ENCODE measurements around the gene WDR72. TPM values are rescaled to one million over a fixed set of nuclear protein-coding genes. Genes with fewer than 3 reads are reported as not detected.

The WDR72 gene
- total and polyA plus RNA-seq, 2 of the 4 experiments (the other 2 are of a cell fraction) = not detected

GRCh38 chr15:53644660-53645059 is 114.8 kb downstream of the WDR72 start:
- dilution Hi-C loops (cut with HindIII; ENCODE audit: low sequenced_read_pairs, unreplicated experiment) (no loop called here), intact Hi-C loops (cut with micrococcal nuclease) (no loop called here), in situ Hi-C loops (cut with MboI; ENCODE audit: low sequenced_read_pairs) (no loop called here)
- Histone ChIP-seq H4K20me1 (ENCODE audit: insufficient read depth, low read length) (no peaks in the 10 kb centered on the region), H3K4me3 (ENCODE audit: insufficient read depth, low read depth, low read length) (no peak overlapping the region), H3K27me3 (ENCODE audit: control insufficient read depth, insufficient read depth, low read length) (no peaks in the 10 kb centered on the region), H4K8ac (ENCODE audit: low read depth in 2 of 2, low read length in 2 of 2) (no peak overlapping the region), H2AK9ac (replicated peaks; ENCODE audit: low read depth, low read length, poor library complexity) (no peak overlapping the region), H3K4me2 (ENCODE audit: low read depth, low read length) (no peak overlapping the region), H4K5ac (ENCODE audit: low read depth, low read length) (no peak overlapping the region), H2BK5ac (ENCODE audit: low read depth, low read length, poor library complexity, severe bottlenecking) (no peak overlapping the region), H3K36me3 (ENCODE audit: control insufficient read depth, insufficient read depth, low read length) (no peaks in the 10 kb centered on the region), H3K27ac (ENCODE audit: insufficient read depth, low read length) (no peak overlapping the region), H2BK15ac (ENCODE audit: low read depth, low read length) (no peak overlapping the region), H2AFZ (replicated peaks; ENCODE audit: low read length, poor library complexity) (no peak overlapping the region), H3K4me1 (ENCODE audit: control insufficient read depth, insufficient read depth, low read length) (no peaks in the 10 kb centered on the region), H2BK20ac (ENCODE audit: low read depth, low read length) (no peak overlapping the region), H3K23ac (ENCODE audit: low read depth, low read length) (no peak overlapping the region), H3K9me1 (ENCODE audit: insufficient read depth, low read length) (no peaks in the 10 kb centered on the region), H3K9ac (ENCODE audit: low read depth, low read length) (no peak overlapping the region), H2BK120ac (ENCODE audit: low read depth, low read length) (no peak overlapping the region), H3K56ac (ENCODE audit: extremely low read depth, insufficient read depth, low read length) (no peak overlapping the region), H4K91ac (ENCODE audit: insufficient read depth, low read depth, low read length) (no peak overlapping the region), H3K79me1 (ENCODE audit: low read depth in 1 of 2, low read length in 2 of 2) (no peaks in the 10 kb centered on the region), H3K9me3 (ENCODE audit: control insufficient read depth, insufficient read depth, low read length) (peaks cover 4% of the 10 kb centered on the region; the same call in 1 of the 2 replicates), H2AK5ac (ENCODE audit: low read depth, low read length) (no peak overlapping the region), H3K14ac (replicated peaks; ENCODE audit: low read depth, low read length) (no peak overlapping the region), H3K18ac (ENCODE audit: low read depth, low read length) (no peak overlapping the region), H3K4ac (ENCODE audit: low read depth, low read length) (no peak overlapping the region)
- no peak for ATAC-seq (ENCODE audit: low read depth)
- 20% methylated on average over 1 of the region's 6 CpGs; no CpG with 5 or more reads in 1 of the 2 experiments for WGBS, 2 experiments (ENCODE audit: extremely low coverage in 2 of 2, insufficient read length in 1 of 2)
- DNase-seq = no peak
- TF ChIP-seq RFX5 (IDR thresholded peaks at IDR 0.05; ENCODE audit: low read depth, low read length) (no peak), CEBPB (IDR thresholded peaks at IDR 0.05; ENCODE audit: low read depth, low read length) (no peak), CHD1 (IDR thresholded peaks at IDR 0.05; ENCODE audit: low read depth, low read length) (no peak), POLR2A (IDR thresholded peaks at IDR 0.05; ENCODE audit: low read depth, low read length) (no peak), CTCF (conservative IDR thresholded peaks at IDR 0.05; ENCODE audit: low read depth, low read length) (no peak)
- no TSS peak for BruUV-seq (replicated peaks)
- POLR2A ChIA-PET (ENCODE audit: unreplicated experiment) = no interaction called here
- CTCF ChIA-PET = no interaction called here

Measured in IMR-90 (cell line).